ENCODE measurements around the gene POLR1H. TPM values are rescaled to one million over a fixed set of nuclear protein-coding genes. Genes with fewer than 3 reads are reported as not detected.

POLR1H gene
- polyA plus RNA-seq, 1 donor from 2014 or later, result 51.4 TPM

GRCh38 chr6:30100585-30101443 lies 39.7 kb downstream of the POLR1H start:
- no peaks in the 10 kb centered on the region for H3K9me3 ChIP-seq (ENCODE audit: low read length)
- no peak overlapping the region for H3K4me2 ChIP-seq (ENCODE audit: low read length)
- TF ChIP-seq MXI1 (conservative IDR thresholded peaks at IDR 0.05; ENCODE audit: poor library complexity, severe bottlenecking) (no peak), POLR2AphosphoS5 (IDR thresholded peaks at IDR 0.05) (no peak), EP300 (conservative IDR thresholded peaks at IDR 0.05; ENCODE audit: poor library complexity, severe bottlenecking) (no peak), TAF1 (IDR thresholded peaks at IDR 0.05; ENCODE audit: low read depth) (no peak), SMC3 (conservative IDR thresholded peaks at IDR 0.05; ENCODE audit: poor library complexity) (no peak), CTCF (IDR thresholded peaks at IDR 0.05; ENCODE audit: poor library complexity, severe bottlenecking) (no peak), REST (IDR thresholded peaks at IDR 0.05; ENCODE audit: borderline replicate concordance) (no peak), RAD21 (conservative IDR thresholded peaks at IDR 0.05) (no peak), EZH2 (IDR thresholded peaks at IDR 0.05; ENCODE audit: borderline replicate concordance, insufficient read depth, low read length, poor library complexity, severe bottlenecking) (no peak)
- no peaks in the 10 kb centered on the region for H3K9me2 ChIP-seq (ENCODE audit: insufficient read depth, low read length)
- H3K27ac ChIP-seq (ENCODE audit: low read length), result no peak overlapping the region
- no peaks in the 10 kb centered on the region for H3K79me2 ChIP-seq (replicated peaks; ENCODE audit: insufficient read depth, low read length)
- peak overlapping the region; percentile 50 for H3K4me3 ChIP-seq (ENCODE audit: low read length)
- no peaks in the 10 kb centered on the region for H3F3A ChIP-seq (ENCODE audit: insufficient read depth, low read length, poor library complexity, severe bottlenecking)
- peaks cover 84% of the 10 kb centered on the region for H3K27me3 ChIP-seq (ENCODE audit: insufficient read depth, low read depth, low read length)
- no peaks in the 10 kb centered on the region for H4K20me1 ChIP-seq (ENCODE audit: insufficient read depth)
- no peaks in the 10 kb centered on the region for H3K36me3 ChIP-seq (ENCODE audit: insufficient read depth, low read length)
- H2AFZ ChIP-seq (ENCODE audit: low read depth, low read length), result no peak overlapping the region
- no peak overlapping the region for H3K9ac ChIP-seq (ENCODE audit: low read length)

GRCh38 chr6:30101444-30102413 lies 40.7 kb downstream of the POLR1H start:
- Histone ChIP-seq H3K9me3 (ENCODE audit: low read length) (no peaks in the 10 kb centered on the region), H3K27me3 (ENCODE audit: insufficient read depth, low read depth, low read length) (peaks cover 85% of the 10 kb centered on the region), H4K20me1 (ENCODE audit: insufficient read depth) (no peaks in the 10 kb centered on the region), H3K9ac (ENCODE audit: low read length) (no peak overlapping the region), H3K79me2 (replicated peaks; ENCODE audit: insufficient read depth, low read length) (no peaks in the 10 kb centered on the region), H3K9me2 (ENCODE audit: insufficient read depth, low read length) (no peaks in the 10 kb centered on the region), H3F3A (ENCODE audit: insufficient read depth, low read length, poor library complexity, severe bottlenecking) (no peaks in the 10 kb centered on the region), H3K4me2 (ENCODE audit: low read length) (no peak overlapping the region), H3K27ac (ENCODE audit: low read length) (no peak overlapping the region), H3K36me3 (ENCODE audit: insufficient read depth, low read length) (no peaks in the 10 kb centered on the region), H3K4me3 (ENCODE audit: low read length) (peak overlapping the region; percentile 57), H2AFZ (ENCODE audit: low read depth, low read length) (no peak overlapping the region)
- no peak for TF ChIP-seq EP300 (conservative IDR thresholded peaks at IDR 0.05; ENCODE audit: poor library complexity, severe bottlenecking)
- no peak for TF ChIP-seq MXI1 (conservative IDR thresholded peaks at IDR 0.05; ENCODE audit: poor library complexity, severe bottlenecking)
- no peak for TF ChIP-seq POLR2AphosphoS5 (IDR thresholded peaks at IDR 0.05)
- TF ChIP-seq EZH2 (IDR thresholded peaks at IDR 0.05; ENCODE audit: borderline replicate concordance, insufficient read depth, low read length, poor library complexity, severe bottlenecking), result no peak
- TF ChIP-seq REST (IDR thresholded peaks at IDR 0.05; ENCODE audit: borderline replicate concordance), result no peak
- no peak for TF ChIP-seq SMC3 (conservative IDR thresholded peaks at IDR 0.05; ENCODE audit: poor library complexity)
- TF ChIP-seq RAD21 (conservative IDR thresholded peaks at IDR 0.05), result no peak
- no peak for TF ChIP-seq TAF1 (IDR thresholded peaks at IDR 0.05; ENCODE audit: low read depth)
- TF ChIP-seq CTCF (IDR thresholded peaks at IDR 0.05; ENCODE audit: poor library complexity, severe bottlenecking), result no peak
